Endodermal cell (in vitro differentiated cells): ENCODE measurements around the gene MAPK8. TPM values are rescaled to one million over a fixed set of nuclear protein-coding genes. Genes with fewer than 3 reads are reported as not detected.

Experiments
- DNase-seq: peaks from one replicate; pipeline ENCODE4 v3.0.0-alpha.2; 2017
- H3K27ac ChIP-seq: 2 replicates; pipeline ENCODE4 v1.5.1; 2013; ENCODE audit warnings: mild to moderate bottlenecking, low read depth, low read length, moderate library complexity
- H3K27me3 ChIP-seq: 2 replicates; pipeline ENCODE4 v1.6.1; 2013; ENCODE audit warnings: mild to moderate bottlenecking, low read length, moderate library complexity; ENCODE audit not compliant: insufficient read depth, control insufficient read depth, poor library complexity, severe bottlenecking
- H3K36me3 ChIP-seq: 2 replicates; pipeline ENCODE4 v1.7.0; 2013; ENCODE audit warnings: mild to moderate bottlenecking, low read length, moderate library complexity; ENCODE audit not compliant: control insufficient read depth, insufficient read depth
- H3K4me1 ChIP-seq: one replicate; pipeline ENCODE4 v1.7.0; 2013; ENCODE audit warnings: low read length; ENCODE audit not compliant: control insufficient read depth, insufficient read depth
- H3K4me3 ChIP-seq: 2 replicates; pipeline ENCODE4 v1.5.1; 2013; ENCODE audit warnings: mild to moderate bottlenecking, low read length, moderate library complexity
- H3K9ac ChIP-seq: 2 replicates; pipeline ENCODE4 v1.6.1; 2013; ENCODE audit warnings: mild to moderate bottlenecking, low read length, moderate library complexity; ENCODE audit not compliant: poor library complexity, severe bottlenecking; ENCODE audit errors: extremely low read depth
- H3K9me3 ChIP-seq: 2 replicates; pipeline ENCODE4 v1.6.1; 2013; ENCODE audit warnings: mild to moderate bottlenecking, low read length, moderate library complexity; ENCODE audit not compliant: control insufficient read depth
- H3K27ac Mint-ChIP-seq: 2 replicates; pipeline ENCODE4 v1.8.0; 2020; ENCODE audit warnings: mixed read lengths
- H3K27me3 Mint-ChIP-seq: 2 replicates; pipeline ENCODE4 v1.8.0; 2021; ENCODE audit warnings: mild to moderate bottlenecking, mixed read lengths; ENCODE audit not compliant: insufficient read depth
- H3K36me3 Mint-ChIP-seq: 2 replicates; pipeline ENCODE4 v1.8.0; 2020; ENCODE audit warnings: low read depth, mixed read lengths
- H3K4me1 Mint-ChIP-seq: 2 replicates; pipeline ENCODE4 v1.8.0; 2020; ENCODE audit warnings: mixed read lengths
- H3K4me3 Mint-ChIP-seq: 2 replicates; pipeline ENCODE4 v1.8.0; 2020; ENCODE audit warnings: mild to moderate bottlenecking, moderate library complexity, mixed read lengths
- H3K9me3 Mint-ChIP-seq: 2 replicates; pipeline ENCODE4 v1.8.0; 2020; ENCODE audit warnings: mild to moderate bottlenecking, mixed read lengths
- CTCF ChIP-seq: fragments of 200-600 bp; sonication (generic); conservative IDR thresholded peaks from 2 replicates; pipeline ENCODE4 v1.5.0; 2021; ENCODE audit warnings: antibody characterized with exemption, mild to moderate bottlenecking
- total RNA-seq, 2 donors: library from RNA; stranded (reverse); fragmentation: NEBNext Ultra II Directional in 1 of 2; extraction: Animal tissue kit (Norgen Biotek cat#: 25700) in 1 of 2; gene quantifications; 2 replicates in 1 of 2; 3 replicates in 1 of 2; pipeline ENCODE4 v1.2.1, GENCODE V29; 2021

Gene MAPK8
- total RNA-seq, 2 donors from 2014 or later = 84.2 to 146 TPM

- Histone ChIP-seq H3K27ac (no peak overlapping the region), H3K27me3 (no peaks in the 10 kb centered on the region), H3K4me1 (peaks cover 12% of the 10 kb centered on the region), H3K36me3 (peaks cover 8% of the 10 kb centered on the region), H3K9me3 (peaks cover 30% of the 10 kb centered on the region), H3K4me3 (peak overlapping the region; percentile 46), H3K9ac (no peak overlapping the region)
- no peaks in the 10 kb centered on the region for H3K27me3 Mint-ChIP-seq
- peaks cover 37% of the 10 kb centered on the region for H3K4me1 Mint-ChIP-seq
- H3K27ac Mint-ChIP-seq = no peak overlapping the region
- no peak overlapping the region for H3K4me3 Mint-ChIP-seq
- peaks cover 22% of the 10 kb centered on the region for H3K9me3 Mint-ChIP-seq
- no peak for DNase-seq
- H3K36me3 Mint-ChIP-seq = peaks cover 17% of the 10 kb centered on the region
- no peak for TF ChIP-seq CTCF
Observed at GRCh38 chr10:48381971-48382370, 75.5 kb downstream of the MAPK8 start.

GRCh38 chr10:48382982-48383381, 76.5 kb downstream of the MAPK8 start:
- DNase-seq = no peak
- Histone ChIP-seq H3K9ac (no peak overlapping the region), H3K27me3 (no peaks in the 10 kb centered on the region), H3K4me1 (peaks cover 9% of the 10 kb centered on the region), H3K9me3 (peaks cover 30% of the 10 kb centered on the region), H3K27ac (no peak overlapping the region), H3K36me3 (peaks cover 8% of the 10 kb centered on the region), H3K4me3 (no peak overlapping the region)
- H3K4me3 Mint-ChIP-seq = no peak overlapping the region
- H3K27ac Mint-ChIP-seq = peak overlapping the region; percentile 85
- peaks cover 17% of the 10 kb centered on the region for H3K36me3 Mint-ChIP-seq
- H3K4me1 Mint-ChIP-seq = peaks cover 35% of the 10 kb centered on the region
- peaks cover 22% of the 10 kb centered on the region for H3K9me3 Mint-ChIP-seq
- TF ChIP-seq CTCF = no peak
- no peaks in the 10 kb centered on the region for H3K27me3 Mint-ChIP-seq

GRCh38 chr10:48383393-48383792, 76.9 kb downstream of the MAPK8 start:
- no peak for TF ChIP-seq CTCF
- DNase-seq = no peak
- H3K27me3 Mint-ChIP-seq = no peaks in the 10 kb centered on the region
- H3K36me3 ChIP-seq = peaks cover 8% of the 10 kb centered on the region
- H3K9me3 Mint-ChIP-seq = peaks cover 22% of the 10 kb centered on the region
- no peaks in the 10 kb centered on the region for H3K27me3 ChIP-seq
- peaks cover 30% of the 10 kb centered on the region for H3K9me3 ChIP-seq
- H3K27ac Mint-ChIP-seq = peak overlapping the region; percentile 85
- H3K36me3 Mint-ChIP-seq = peaks cover 17% of the 10 kb centered on the region
- peaks cover 35% of the 10 kb centered on the region for H3K4me1 Mint-ChIP-seq
- no peak overlapping the region for H3K9ac ChIP-seq
- no peak overlapping the region for H3K27ac ChIP-seq
- H3K4me3 Mint-ChIP-seq = no peak overlapping the region
- H3K4me3 ChIP-seq = no peak overlapping the region
- H3K4me1 ChIP-seq = peaks cover 12% of the 10 kb centered on the region
